OCI-LY1 (cell line): ENCODE measurements around the gene POTEI.
"Not testable (repeated sequence)": the region's sequence is repeated elsewhere in the genome, so short reads cannot be mapped to it uniquely, and the experiment has no call there.

Experiments
- H2AFZ ChIP-seq: fragments of 200-600 bp; sonication (generic), shearing (Covaris generic); 2 replicates; pipeline ENCODE4 v1.6.0; 2014; ENCODE audit warnings: antibody characterized with exemption, mild to moderate bottlenecking, low read length
- H3F3A ChIP-seq: fragments of 200-600 bp; sonication (generic), shearing (Covaris generic); 2 replicates; pipeline ENCODE4 v1.6.0; 2014; ENCODE audit warnings: mild to moderate bottlenecking, antibody characterized with exemption, low read length, moderate library complexity; ENCODE audit not compliant: insufficient read depth
- H3K27ac ChIP-seq: fragments of 200-600 bp; sonication (generic); 2 replicates; pipeline ENCODE4 v1.5.1; 2014; ENCODE audit warnings: low read length, mixed run types, mild to moderate bottlenecking, low read depth; ENCODE audit not compliant: poor library complexity, severe bottlenecking
- H3K27me3 ChIP-seq: fragments of 200-600 bp; sonication (generic); 2 replicates; pipeline ENCODE4 v1.6.0; 2014; ENCODE audit warnings: antibody characterized with exemption, mild to moderate bottlenecking, low read length, moderate library complexity; ENCODE audit not compliant: insufficient read depth
- H3K36me3 ChIP-seq: fragments of 200-600 bp; sonication (generic); 2 replicates; pipeline ENCODE4 v1.6.1; 2014; ENCODE audit warnings: mild to moderate bottlenecking, antibody characterized with exemption, low read length, moderate library complexity, mixed read lengths; ENCODE audit not compliant: insufficient read depth
- H3K4me1 ChIP-seq: fragments of 200-600 bp; sonication (generic); 2 replicates; pipeline ENCODE4 v1.5.1; 2014; ENCODE audit warnings: mild to moderate bottlenecking, low read length, moderate library complexity; ENCODE audit not compliant: insufficient read depth, severe bottlenecking
- H3K4me2 ChIP-seq: fragments of 200-600 bp; sonication (generic), shearing (Covaris generic); 2 replicates; pipeline ENCODE4 v1.6.1; 2014; ENCODE audit warnings: low read length
- H3K4me3 ChIP-seq: fragments of 200-600 bp; sonication (generic); 2 replicates; pipeline ENCODE4 v1.5.1; 2014; ENCODE audit warnings: low read length, low read depth, mild to moderate bottlenecking, mixed read lengths; ENCODE audit not compliant: poor library complexity, severe bottlenecking
- H3K79me2 ChIP-seq: fragments of 200-600 bp; shearing (Covaris generic); 2 replicates; pipeline ENCODE4 v1.6.1; 2016; ENCODE audit warnings: mixed run types, low read length, mixed read lengths; ENCODE audit not compliant: insufficient read depth
- H3K9ac ChIP-seq: fragments of 200-600 bp; sonication (generic), shearing (Covaris generic); 2 replicates; pipeline ENCODE4 v1.6.1; 2014; ENCODE audit warnings: mild to moderate bottlenecking, low read length, mixed read lengths
- H3K9me2 ChIP-seq: fragments of 200-600 bp; sonication (generic), shearing (Covaris generic); 2 replicates; pipeline ENCODE4 v1.6.1; 2014; ENCODE audit warnings: low read depth, mild to moderate bottlenecking, low read length, mixed read lengths
- H3K9me3 ChIP-seq: fragments of 200-600 bp; shearing (Covaris generic); 2 replicates; pipeline ENCODE4 v1.6.1; 2014; ENCODE audit warnings: low read length, mixed read lengths
- H4K20me1 ChIP-seq: fragments of 200-600 bp; sonication (generic), shearing (Covaris generic); 2 replicates; pipeline ENCODE4 v1.6.0; 2016; ENCODE audit warnings: mild to moderate bottlenecking, low read length; ENCODE audit not compliant: insufficient read depth
- CTCF ChIP-seq: fragments of 200-600 bp; sonication (generic), shearing (Covaris generic); IDR thresholded peaks from 2 replicates; pipeline ENCODE4 v1.5.1; 2017; ENCODE audit warnings: mild to moderate bottlenecking, antibody characterized with exemption, low read length, moderate library complexity, mixed read lengths

The POTEI gene

GRCh38 chr2:130427631-130428030 is 81.5 kb downstream of the POTEI start:
- not testable (repeated sequence) for H3K9me3 ChIP-seq, H3F3A ChIP-seq, H3K27me3 ChIP-seq, H3K4me1 ChIP-seq, H4K20me1 ChIP-seq, H3K27ac ChIP-seq, H3K36me3 ChIP-seq, H2AFZ ChIP-seq, H3K79me2 ChIP-seq, H3K9me2 ChIP-seq
- Histone ChIP-seq H3K9ac (peak overlapping the region; percentile 66), H3K4me2 (peak overlapping the region; percentile 65), H3K4me3 (peak overlapping the region; percentile 69)
- peak; percentile 18; the same call in 1 of the 2 replicates for TF ChIP-seq CTCF

GRCh38 chr2:130418845-130419244 is 90.3 kb downstream of the POTEI start:
- not testable (repeated sequence) for H3K4me1 ChIP-seq, H3K9ac ChIP-seq, H3K4me3 ChIP-seq, H3F3A ChIP-seq, H3K27me3 ChIP-seq, H3K36me3 ChIP-seq, H2AFZ ChIP-seq, H3K9me2 ChIP-seq, H3K4me2 ChIP-seq, H4K20me1 ChIP-seq, H3K27ac ChIP-seq, H3K9me3 ChIP-seq, H3K79me2 ChIP-seq

- not testable (repeated sequence) for H3K27ac ChIP-seq, H3K9me3 ChIP-seq, H3K27me3 ChIP-seq, H3K4me3 ChIP-seq, H2AFZ ChIP-seq, H3K9me2 ChIP-seq, H3K9ac ChIP-seq, H4K20me1 ChIP-seq, H3K36me3 ChIP-seq, H3K4me2 ChIP-seq, H3K79me2 ChIP-seq, H3K4me1 ChIP-seq, H3F3A ChIP-seq
Observed at GRCh38 chr2:130416693-130417092, 92.4 kb downstream of the POTEI start.
